GM13976 (cell line): Measurements from ENCODE around the gene DNM1.

ENCODE experiments used
- DNase-seq: peaks from one replicate; pipeline ENCODE4 v3.0.0; 2012; ENCODE audit warnings: low spot score
- CTCF ChIP-seq: IDR thresholded peaks from 2 replicates; pipeline ENCODE4 v1.5.1; 2012; ENCODE audit warnings: borderline replicate concordance, mild to moderate bottlenecking; ENCODE audit not compliant: insufficient read depth; ENCODE audit errors: extremely low read depth, missing control alignments, control extremely low read depth
- in situ Hi-C: fragments of 300-500 bp; cut with MboI; formaldehyde crosslinking; loops from one replicate; pipeline ENCODE4 v1.12.0; 2022; ENCODE audit warnings: low sequenced_read_pairs, mixed read lengths, inconsistent platforms; ENCODE audit not compliant: unreplicated experiment

DNM1 gene

GRCh38 chr9:128242828-128243214 is 39.6 kb downstream of the DNM1 start:
- TF ChIP-seq CTCF: no peak
- in situ Hi-C loops: no loop called here
- no peak for DNase-seq

GRCh38 chr9:128243215-128244018 is 40.2 kb downstream of the DNM1 start:
- no peak for TF ChIP-seq CTCF
- in situ Hi-C loops: no loop called here
- DNase-seq: peak; percentile 41

- in situ Hi-C loops: no loop called here
- TF ChIP-seq CTCF: no peak
- DNase-seq: peak; percentile 41
Measured at GRCh38 chr9:128244091-128244836, 41.1 kb downstream of the DNM1 start.

DNA sequence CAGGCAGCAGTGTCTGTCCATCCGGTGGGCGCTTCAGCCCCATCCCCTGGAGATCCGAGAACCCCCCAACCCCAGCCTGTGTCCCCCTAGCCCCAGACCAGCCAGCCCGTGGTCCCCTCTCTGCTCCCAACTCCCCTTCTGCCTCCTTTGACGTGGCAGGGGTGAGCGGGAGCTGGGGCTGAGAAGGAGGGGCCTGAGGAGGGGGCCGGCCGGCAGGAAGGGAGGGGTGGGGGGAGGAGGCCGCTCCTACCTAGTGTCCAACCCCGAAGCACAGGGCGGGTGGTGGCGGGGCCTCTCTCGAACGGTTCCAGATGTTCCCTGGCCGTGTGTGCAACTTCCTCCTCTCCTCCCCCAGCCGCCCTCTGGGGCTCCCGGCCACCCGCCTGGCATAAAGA is 41.7 kb downstream of the DNM1 start:
- DNase-seq: peak; percentile 56
- in situ Hi-C loops: no loop called here
- no peak for TF ChIP-seq CTCF

GRCh38 chr9:128245421-128246151 is 42.4 kb downstream of the DNM1 start:
- in situ Hi-C loops: no loop called here
- no peak for TF ChIP-seq CTCF
- DNase-seq: no peak

GRCh38 chr9:128246471-128246870 is 43.3 kb downstream of the DNM1 start:
- TF ChIP-seq CTCF: no peak
- no peak for DNase-seq
- in situ Hi-C loops: no loop called here
